ENCODE results near the gene ATXN1. TPM values are rescaled to one million over a fixed set of nuclear protein-coding genes. Genes with fewer than 3 reads are reported as not detected.

Gene ATXN1
- total and polyA plus RNA-seq, 2 of the 13 experiments (the other 11 are each of a cell fraction or from before 2014, with no cell fraction given) = 20.7 to 39.5 TPM

DNA sequence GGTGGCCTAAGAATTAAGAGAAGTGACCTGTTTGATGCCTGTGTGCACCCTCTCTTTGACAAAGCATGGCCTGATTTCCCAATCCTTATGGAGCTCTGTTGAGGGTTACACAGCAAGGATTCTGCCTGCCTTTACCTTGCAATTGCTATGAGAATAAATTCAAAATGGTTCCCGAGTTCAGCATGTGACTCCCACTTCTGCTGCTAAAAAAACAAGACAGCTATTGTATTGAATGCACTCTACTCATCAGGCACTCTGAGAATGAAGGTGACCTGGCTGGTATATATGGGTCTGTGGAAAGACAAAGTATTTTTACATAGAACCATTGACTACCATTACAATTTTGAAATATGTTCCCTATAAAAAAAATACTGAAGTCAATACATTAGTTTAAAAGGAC lies 190.3 kb downstream of the ATXN1 start:
- intact Hi-C loops (cut with micrococcal nuclease; ENCODE audit: unreplicated experiment) (no loop called here), in situ Hi-C loops (cut with HindIII; ENCODE audit: extremely low pct_ligation_motif_present, low pct_unique_long_range_greater_than_20kb) (no loop called here)
- peaks cover 6% of the 10 kb centered on the region for H3K4me1 ChIP-seq (ENCODE audit: insufficient read depth, low read length)
- H3K79me2 ChIP-seq (ENCODE audit: insufficient read depth, low read length) = no peaks in the 10 kb centered on the region
- CTCF ChIA-PET (ENCODE audit: low intra/inter-chr PET ratio, low total read pairs) = no interaction called here
- no peak overlapping the region for H2AFZ ChIP-seq (ENCODE audit: low read length)
- no peak for DNase-seq (ENCODE audit: low spot score)
- POLR2A ChIA-PET = interaction anchor here (0.9 kb wide), 1 partner anchor 32 kb away, joined by 3 read pairs; no protein-coding TSS in a partner anchor
- 94% methylated on average over 1 of the region's 1 CpG for WGBS (ENCODE audit: low lambda C conversion rate)
- H3K4me2 ChIP-seq (ENCODE audit: low read depth, low read length) = no peak overlapping the region
- H3K36me3 ChIP-seq (replicated peaks in 1 of 2; ENCODE audit: control insufficient read depth in 1 of 2, insufficient read depth in 2 of 2, low read length in 2 of 2) = peaks cover 0 to 2% of the 10 kb centered on the region in 2 experiments; a peak in 3 of 5 replicates
- BruUV-seq (replicated peaks) = no TSS peak
- H3K4me3 ChIP-seq (replicated peaks in 1 of 3; ENCODE audit: insufficient read depth in 1 of 3, low read depth in 2 of 3, low read length in 3 of 3) = no peak overlapping the region
- no peak for TF ChIP-seq PHF8 (CRISPR knock-in tag; IDR thresholded peaks at IDR 0.05)
- no peak for TF ChIP-seq ZNF773 (CRISPR knock-in tag; IDR thresholded peaks at IDR 0.05; ENCODE audit: borderline replicate concordance)
- no peak for TF ChIP-seq ZNF781 (CRISPR knock-in tag; IDR thresholded peaks at IDR 0.05; ENCODE audit: borderline replicate concordance, not compliant biosample characterization)
- TF ChIP-seq SIN3A (IDR thresholded peaks at IDR 0.05; ENCODE audit: borderline replicate concordance, low read depth, low read length) = no peak
- TF ChIP-seq, protein P1, sequence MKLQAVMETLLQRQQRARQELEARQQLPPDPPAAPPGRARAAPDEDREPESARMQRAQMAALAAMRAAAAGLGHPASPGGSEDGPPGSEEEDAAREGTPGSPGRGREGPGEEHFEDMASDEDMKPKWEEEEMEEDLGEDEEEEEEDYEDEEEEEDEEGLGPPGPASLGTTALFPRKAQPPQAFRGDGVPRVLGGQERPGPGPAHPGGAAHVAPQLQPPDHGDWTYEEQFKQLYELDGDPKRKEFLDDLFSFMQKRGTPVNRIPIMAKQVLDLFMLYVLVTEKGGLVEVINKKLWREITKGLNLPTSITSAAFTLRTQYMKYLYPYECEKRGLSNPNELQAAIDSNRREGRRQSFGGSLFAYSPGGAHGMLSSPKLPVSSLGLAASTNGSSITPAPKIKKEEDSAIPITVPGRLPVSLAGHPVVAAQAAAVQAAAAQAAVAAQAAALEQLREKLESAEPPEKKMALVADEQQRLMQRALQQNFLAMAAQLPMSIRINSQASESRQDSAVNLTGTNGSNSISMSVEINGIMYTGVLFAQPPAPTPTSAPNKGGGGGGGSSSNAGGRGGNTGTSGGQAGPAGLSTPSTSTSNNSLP (IDR thresholded peaks at IDR 0.05; ENCODE audit: low read depth, low read length) = no peak
- TF ChIP-seq, protein P2, sequence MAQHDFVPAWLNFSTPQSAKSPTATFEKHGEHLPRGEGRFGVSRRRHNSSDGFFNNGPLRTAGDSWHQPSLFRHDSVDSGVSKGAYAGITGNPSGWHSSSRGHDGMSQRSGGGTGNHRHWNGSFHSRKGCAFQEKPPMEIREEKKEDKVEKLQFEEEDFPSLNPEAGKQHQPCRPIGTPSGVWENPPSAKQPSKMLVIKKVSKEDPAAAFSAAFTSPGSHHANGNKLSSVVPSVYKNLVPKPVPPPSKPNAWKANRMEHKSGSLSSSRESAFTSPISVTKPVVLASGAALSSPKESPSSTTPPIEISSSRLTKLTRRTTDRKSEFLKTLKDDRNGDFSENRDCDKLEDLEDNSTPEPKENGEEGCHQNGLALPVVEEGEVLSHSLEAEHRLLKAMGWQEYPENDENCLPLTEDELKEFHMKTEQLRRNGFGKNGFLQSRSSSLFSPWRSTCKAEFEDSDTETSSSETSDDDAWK (CRISPR knock-in tag; IDR thresholded peaks at IDR 0.05) = no peak
- TF ChIP-seq RXRA (CRISPR knock-in tag; IDR thresholded peaks at IDR 0.05) = no peak
- TF ChIP-seq ZNF30 (CRISPR knock-in tag; IDR thresholded peaks at IDR 0.05) = no peak
- no peak for TF ChIP-seq EED (CRISPR knock-in tag; IDR thresholded peaks at IDR 0.05)
- no peak for TF ChIP-seq NFIB (CRISPR knock-in tag; IDR thresholded peaks at IDR 0.05; ENCODE audit: borderline replicate concordance)
- TF ChIP-seq, protein P3, sequence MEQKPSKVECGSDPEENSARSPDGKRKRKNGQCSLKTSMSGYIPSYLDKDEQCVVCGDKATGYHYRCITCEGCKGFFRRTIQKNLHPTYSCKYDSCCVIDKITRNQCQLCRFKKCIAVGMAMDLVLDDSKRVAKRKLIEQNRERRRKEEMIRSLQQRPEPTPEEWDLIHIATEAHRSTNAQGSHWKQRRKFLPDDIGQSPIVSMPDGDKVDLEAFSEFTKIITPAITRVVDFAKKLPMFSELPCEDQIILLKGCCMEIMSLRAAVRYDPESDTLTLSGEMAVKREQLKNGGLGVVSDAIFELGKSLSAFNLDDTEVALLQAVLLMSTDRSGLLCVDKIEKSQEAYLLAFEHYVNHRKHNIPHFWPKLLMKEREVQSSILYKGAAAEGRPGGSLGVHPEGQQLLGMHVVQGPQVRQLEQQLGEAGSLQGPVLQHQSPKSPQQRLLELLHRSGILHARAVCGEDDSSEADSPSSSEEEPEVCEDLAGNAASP (CRISPR knock-in tag; IDR thresholded peaks at IDR 0.05; ENCODE audit: borderline replicate concordance) = no peak
- no peak for TF ChIP-seq ZBTB8A (CRISPR knock-in tag; IDR thresholded peaks at IDR 0.05; ENCODE audit: borderline replicate concordance, low read depth)
- FAIRE-seq = no peak
- H3K9ac ChIP-seq (ENCODE audit: insufficient read depth, low read depth, low read length) = no peak overlapping the region
- H4K20me1 ChIP-seq (ENCODE audit: insufficient read depth, low read length) = no peaks in the 10 kb centered on the region
- H3K27me3 ChIP-seq (ENCODE audit: control insufficient read depth in 1 of 2, insufficient read depth in 2 of 2, low read length in 2 of 2) = no peaks in the 10 kb centered on the region
- H3K27ac ChIP-seq (ENCODE audit: extremely low read length, insufficient read depth, low read length) = no peak overlapping the region
- ATAC-seq = no peak
- H3K9me3 ChIP-seq (ENCODE audit: low read length) = no peaks in the 10 kb centered on the region
